NAMALWA (cell line): ENCODE data around the gene GPR132.

ENCODE experiments used
- DNase-seq: peaks from one replicate; pipeline ENCODE4 v3.0.0-alpha.2; 2015; ENCODE audit warnings: low spot score

Gene GPR132

DNA sequence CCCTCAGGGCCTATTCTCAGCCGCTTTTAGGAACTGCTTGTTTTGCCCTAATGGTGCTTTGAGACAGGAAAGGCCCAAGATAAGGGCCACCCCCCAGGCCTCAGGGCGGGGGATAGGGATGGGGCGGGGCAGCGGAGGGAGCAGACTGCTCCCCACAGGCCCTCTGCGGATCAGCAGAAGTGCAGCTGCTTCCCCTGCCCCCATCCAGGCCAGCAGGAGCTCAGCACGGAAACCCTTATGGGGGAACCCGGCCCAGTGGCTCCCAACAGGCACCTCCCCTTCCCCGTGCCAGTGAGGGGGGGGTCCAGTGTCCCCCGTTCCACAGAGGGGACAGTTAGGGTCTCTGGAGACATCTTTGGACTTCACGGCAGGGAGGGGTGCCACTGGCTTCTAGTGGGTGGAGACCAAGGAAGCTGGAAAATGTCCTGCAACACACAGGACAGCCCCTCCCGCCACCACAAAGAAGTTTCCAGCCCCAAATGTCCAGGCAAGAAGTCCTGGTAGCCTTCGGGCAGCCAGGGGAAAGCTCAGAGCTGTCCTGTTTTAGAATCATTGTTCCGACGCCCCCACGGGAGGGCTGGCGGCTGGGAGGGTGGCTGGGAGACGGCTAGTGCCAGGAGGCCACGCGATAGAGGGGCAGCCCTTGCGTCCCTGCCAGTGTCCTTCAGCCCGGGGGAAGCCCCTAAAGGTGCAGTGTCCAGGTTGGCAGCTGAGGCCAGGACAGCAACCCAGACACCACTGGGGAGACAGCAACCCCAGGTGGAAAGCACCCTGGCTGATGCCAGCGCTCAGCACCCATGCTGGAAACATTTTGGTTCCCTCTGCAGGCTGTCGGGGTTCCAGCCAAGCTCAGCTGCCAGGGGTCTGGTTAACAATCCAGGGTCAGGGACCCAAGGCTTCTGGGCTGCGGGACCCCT is 10.4 kb upstream of the GPR132 start:
- DNase-seq = peak; percentile 58

DNA sequence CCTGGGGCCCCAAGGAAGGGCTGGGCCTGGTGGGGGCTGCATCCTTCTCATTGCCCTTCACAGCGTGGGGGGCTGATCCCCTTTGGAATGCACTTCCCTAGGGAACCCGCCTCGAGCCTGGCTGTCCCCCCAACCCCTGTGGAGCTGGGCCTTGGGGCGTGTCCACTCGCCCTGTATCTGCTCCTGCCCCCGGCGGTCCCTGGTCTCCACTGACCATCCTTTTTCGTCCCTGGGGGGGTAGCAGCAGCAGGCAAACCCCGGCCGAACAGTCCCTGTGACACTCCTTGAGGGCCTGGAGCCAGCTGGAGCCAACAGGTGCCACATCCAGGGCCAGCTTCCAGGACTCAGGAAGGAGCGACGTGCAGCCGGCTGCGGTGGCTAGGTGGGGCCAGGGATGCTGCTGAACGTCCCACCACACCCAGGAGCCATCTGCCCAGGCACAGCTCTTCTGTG is 9.4 kb upstream of the GPR132 start:
- no peak for DNase-seq

DNA sequence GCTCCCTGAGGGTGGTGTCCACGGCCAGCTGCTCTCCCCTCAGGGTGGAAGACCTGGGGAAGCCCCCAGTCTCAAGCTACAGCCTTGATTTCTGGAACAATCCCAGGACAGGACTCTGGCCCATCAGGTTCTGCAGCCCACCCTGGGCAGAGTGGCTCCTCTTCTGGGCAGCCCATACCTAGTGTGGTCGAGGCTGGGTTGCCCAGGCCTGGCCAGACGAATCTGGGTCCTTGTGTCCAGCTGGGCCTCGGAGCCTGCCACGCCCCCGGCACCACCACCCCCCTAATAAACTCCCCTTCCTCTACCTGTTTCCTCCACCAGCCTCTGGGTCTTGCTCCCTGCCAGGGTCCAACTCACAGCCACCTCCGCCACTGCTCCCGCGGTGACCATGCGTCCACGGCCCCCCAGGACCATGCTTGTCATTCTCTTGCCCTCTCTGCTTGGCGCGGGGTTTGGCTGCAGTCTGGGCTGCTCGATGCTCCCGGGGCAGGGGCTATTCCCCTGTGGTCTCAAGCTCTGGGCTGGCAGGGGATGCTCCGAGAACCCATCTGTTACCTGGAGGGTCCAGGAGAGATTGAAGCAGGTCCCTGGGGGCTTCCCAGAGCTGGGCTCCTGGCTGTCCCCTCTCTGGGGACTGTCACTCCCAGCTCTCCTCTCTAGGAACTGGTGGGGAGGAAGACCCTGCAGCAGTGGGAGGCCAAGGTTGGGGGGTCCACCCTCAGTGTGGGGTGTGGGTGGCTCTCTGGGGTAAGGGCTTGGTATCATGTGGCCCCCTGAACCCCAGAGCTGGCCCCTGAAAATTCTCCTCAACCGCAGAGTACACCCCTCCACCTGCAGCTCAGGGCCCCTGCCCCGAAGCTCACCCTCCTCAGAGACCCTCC is 8.7 kb upstream of the GPR132 start:
- no peak for DNase-seq

DNA sequence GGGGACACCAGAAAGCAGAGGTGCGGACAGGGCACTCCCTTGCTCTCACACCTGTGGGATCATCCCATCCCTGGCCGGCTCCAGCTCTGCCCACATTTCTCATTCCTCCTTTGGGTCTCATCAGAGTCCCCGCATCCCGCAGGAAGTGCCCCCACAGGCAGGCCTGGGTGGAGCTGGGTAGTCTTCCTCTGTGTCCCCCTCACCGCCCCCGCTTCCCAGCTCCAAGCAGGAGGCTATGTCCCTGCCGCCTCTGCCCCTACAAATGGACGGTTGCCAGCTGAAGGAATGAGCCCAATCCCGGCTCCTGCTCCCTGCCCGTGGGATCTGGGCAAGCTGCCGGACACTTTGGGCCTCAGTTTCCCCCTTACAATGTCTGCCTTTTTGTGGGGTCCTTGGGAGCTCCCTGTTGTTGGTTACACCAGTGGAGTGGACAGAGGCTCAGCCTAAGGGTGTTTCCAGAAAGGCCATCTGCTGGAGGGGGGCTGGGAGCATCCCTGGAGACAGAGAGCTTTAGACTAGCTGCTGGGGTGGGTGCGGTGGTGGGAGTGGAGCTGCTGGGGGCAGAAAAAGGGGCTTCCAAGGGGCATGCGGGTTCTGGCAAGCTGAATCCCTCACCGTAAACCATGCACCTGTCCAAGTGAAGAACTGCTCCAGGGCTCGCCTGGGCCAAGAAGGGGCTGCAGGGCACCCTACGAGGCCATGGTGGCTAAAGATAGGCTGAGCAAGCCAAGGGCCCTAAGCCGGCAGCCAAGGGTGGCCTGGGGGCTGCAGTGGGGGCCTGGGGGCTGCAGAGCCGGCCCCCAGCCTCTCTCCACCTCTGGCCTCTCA is 7.9 kb upstream of the GPR132 start:
- DNase-seq = no peak

DNA sequence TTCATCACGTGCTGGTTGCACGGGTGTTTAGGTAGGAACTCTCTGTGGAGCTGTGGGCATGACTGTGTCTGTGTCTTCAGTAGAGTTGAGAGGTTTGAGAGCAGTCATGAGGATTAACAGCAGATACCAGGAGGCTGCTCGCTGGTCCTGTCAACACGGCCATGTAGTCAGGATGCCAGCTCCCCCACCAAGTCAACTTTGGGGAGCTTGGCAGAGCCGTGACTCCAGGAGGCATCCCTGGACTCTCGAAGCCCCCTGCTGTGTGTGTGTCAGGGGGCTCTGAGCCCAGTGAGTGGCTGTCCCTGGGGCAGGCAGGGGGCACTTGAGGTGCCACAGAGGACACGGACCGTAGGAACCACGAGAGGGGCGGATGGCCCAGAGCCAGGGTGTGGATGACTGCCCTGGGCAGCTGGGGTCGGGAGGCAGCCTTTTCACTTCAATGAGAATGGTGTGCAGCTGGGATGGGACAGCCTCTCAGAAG is 7.2 kb upstream of the GPR132 start:
- DNase-seq = no peak

DNA sequence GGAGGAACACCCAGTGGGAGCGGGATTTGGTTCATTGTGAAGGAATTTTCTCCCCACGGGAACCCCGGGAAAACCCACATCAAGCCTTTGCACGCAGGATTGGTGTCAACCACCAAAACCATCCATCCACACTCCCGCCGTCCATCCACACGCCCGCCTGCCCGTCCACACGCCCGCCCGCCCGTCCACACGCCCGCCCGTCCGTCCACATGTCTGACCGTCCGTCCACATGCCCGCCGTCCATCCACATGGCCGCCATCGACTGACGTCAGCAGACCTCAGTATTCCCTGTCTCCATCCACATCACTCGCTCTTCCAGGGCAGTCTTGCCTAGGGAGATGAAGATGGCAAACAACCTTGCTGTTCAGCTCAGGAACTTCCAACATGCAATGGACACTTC is 6.7 kb upstream of the GPR132 start:
- DNase-seq = no peak

DNA sequence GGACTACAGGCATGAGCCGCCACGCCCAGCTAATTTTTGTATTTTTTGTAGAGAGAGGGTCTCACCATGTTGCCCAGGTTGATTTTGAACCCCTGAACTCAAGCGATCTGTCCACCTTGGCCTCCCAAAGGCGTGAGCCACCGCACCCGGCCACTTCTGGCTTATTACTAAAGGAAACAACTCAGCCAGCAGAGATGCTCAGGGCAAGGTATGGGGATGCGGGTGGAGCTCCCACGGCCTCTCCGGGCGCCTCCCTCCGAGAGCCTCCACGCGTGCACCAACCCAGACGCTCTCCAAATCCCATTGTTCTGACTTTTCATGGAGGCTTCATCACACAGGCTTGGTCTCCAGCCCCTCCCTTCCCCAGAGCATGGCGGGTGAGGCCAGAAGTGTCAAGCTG is 6.1 kb upstream of the GPR132 start:
- no peak for DNase-seq

DNA sequence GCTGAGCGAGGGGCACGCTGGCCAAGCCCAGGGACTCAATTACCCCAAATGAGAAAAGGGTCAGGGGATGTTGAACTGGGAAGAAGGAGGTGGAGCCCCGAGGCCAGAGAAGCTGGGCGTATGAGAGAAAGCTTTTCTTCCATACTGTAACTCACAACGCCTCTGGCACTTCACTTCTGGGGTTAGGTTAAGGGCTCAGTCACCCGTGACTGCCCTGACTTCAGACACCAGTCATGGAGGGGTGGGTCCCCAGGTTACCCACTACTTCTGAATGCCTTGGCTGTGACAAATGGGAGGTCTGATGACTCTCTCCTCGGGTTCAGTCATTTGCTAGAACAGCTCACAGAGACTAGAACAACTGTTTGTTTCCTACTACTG is 5.5 kb upstream of the GPR132 start:
- no peak for DNase-seq

DNA sequence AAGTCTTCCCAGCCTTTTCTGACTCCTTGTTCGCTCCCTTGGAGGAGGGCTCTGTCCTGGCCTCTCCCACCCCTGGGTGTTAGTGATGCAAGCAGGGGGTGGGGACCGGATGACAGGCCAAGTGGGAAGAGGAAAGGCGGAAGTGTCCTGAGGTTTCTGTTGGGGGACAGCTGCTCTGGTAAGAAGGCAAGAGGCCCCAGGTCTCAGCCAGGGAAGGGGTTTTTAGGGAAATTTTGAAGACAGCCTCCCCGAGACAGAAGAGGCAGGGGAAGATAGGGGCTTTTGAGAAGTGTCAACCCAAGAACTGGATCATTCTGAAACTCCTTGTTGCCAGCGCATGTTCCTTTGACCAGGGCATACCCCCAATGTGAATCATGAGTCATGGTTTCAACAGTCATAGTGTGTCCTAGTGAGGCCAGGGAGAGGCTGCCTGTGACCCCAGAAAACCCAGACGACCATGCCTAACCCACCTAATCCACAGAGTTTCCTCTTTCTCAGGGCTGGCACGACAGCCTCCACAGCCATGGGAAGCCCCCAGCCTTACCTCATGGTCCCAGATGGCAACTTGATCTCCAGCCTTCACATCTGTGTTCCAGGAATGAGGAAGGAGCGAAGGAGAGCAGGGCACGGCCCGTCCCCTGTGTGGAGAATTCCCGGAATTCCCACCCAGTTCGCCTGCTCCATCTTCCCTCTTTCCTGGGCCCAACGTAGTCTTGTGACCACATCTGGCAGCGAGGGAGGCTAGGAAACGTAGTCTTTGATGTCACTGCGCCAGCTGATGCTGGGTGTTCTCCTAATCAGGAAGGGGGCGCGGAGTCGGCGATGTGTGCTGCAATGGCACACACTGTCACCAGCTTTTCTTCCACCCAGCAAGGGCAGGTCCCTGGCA is 4.9 kb upstream of the GPR132 start:
- no peak for DNase-seq

DNA sequence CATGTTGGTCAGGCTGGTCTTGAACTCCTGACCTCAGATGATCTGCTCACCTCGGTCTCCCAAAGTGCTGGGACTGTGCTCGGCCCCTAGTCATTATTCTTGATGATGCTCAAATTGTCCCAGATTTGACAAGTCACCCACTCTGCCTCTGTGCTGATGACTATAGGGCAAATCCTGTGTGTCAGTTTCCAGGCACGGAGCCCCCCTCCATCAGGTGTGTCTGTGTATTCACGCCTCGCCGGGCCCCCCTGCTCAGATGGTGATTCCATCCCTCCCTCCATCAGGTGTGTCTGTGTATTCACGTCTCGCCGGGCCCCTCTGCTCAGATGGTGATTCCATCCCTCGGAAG is 4.3 kb upstream of the GPR132 start:
- no peak for DNase-seq

DNA sequence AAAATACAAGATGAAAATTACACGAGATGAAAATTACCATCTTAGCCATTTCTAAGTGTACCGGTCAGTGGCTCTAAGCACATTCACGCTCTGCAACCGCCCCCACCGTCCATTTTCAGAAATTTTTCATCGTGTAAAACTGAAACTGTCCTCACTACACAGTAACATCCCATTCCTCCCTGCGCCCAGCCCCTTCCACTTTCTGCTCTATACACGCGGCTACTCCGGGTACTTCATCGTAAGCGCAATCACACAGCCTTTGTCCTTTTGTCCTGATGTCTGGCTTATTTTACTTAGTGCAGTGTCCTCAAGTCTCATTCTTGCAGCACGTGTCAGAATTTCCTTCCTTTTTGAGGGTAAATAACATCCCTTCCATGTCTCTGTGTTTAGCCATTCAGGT is 3.6 kb upstream of the GPR132 start:
- no peak for DNase-seq

DNA sequence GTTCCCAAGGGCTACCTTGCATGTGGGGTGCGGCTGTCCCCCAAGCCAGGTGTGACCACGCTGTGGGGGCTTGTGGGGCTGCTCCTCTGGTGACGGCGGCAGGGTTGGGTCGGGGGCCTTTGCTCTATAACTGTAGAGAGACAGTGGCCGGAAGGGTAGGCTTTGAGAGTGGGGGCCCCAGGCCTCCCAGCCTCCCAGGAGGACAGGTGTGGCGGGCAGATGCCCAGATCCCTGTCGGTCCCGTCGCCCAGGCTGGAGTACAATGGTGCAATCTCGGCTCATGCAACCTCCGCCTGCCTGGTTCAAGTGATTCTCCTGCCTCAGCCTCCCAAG is 2.7 kb upstream of the GPR132 start:
- DNase-seq = no peak

DNA sequence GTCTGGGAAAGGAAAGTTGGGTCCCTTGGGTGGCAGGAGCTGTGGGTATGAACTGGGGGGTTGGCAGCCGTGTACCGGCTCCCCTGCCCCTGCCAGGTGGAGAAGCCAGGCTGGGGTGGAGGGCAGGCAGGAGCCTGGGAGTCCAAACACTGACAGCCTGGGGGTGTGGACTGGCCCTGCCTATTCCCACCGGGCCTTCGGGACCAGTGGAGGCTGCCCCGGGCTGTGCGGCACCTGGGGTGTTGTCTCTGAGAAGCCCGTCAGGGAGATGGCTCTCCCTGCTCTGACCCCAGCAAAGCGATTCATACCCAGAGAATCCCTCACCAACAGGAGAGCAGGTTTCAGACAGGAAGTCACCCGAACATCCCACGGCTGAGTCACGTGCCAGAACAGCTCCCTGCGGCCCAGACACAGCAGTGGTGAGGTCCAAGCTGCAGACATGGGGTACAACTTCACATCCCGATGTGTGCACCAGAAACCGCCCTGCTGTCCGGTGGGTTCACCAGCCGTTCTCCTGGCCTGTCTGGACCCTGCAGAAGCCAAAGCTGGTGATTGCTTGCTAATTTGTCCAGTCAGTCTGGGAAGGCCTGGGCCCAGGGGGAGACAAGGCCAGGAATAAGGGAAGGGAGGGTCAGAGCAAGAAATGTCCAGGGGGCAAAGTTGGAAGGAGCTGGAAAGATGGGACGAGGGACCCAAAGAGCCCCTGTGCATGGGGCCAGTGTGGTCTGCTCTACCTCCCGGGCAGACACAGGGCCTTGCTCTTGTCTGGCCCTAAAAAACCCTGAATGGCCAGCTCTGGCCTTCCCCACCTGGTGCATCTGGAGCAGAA is 2.1 kb upstream of the GPR132 start:
- no peak for DNase-seq

DNA sequence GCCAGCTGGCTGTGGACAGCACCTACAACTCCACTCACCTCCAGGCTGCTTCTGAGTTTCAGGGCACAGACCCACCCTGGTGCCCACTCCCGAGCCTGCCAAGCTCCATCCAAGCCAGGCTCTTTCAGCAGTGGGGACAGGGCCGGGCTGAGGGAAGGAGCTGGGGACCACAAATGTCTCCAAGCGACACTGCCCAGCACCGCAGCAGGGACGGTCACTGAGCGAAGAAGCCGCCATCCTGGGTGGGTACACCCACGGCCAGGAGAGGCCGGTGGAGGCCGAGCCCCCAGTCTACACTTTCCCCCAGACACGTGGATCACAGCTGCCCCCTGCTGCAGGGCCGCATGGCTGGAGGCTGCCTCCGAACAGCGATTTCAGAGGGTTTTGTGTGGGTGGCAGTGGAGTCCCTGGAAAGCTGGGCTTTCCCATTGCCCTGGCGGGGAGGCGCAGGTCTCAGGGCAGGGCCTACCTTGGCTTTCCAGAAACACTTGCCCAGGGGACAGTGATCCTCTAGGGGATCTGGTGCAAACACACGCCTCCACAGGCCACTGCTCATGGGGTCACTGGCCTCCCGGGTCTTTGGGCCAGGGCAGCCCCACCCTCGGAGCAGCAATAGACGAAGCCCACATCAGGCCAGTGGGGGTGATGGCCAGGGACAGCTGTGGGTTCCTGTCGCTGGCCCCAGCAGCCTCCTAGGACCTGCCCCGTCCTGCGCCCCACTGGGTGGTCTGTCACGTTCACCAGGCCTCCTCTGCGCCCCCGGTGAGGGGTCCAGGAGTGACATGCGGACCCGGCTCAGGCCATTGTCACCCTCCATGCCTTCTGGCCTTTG is 1.2 kb upstream of the GPR132 start:
- no peak for DNase-seq

DNA sequence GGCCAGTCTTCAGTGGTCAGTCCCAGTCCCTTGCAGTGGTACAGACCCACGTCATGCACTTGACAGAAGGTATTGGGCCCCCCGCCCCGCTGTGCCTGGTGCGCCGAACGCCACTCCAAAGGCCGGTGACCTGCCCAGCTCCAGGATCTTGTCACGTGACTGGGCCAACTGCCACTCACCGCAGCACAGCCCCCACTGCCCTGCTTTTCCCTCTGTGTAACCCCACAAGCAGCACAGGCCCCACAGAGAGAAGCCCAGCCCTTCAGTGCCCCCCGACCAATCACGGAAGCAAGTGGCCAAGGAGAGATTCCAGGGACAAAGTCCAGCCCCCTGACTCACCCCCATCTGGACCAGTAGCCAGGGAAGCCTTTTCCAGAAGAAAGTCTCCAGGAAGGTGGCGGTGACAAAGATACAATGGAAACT is 498 bp downstream of the GPR132 start:
- no peak for DNase-seq

DNA sequence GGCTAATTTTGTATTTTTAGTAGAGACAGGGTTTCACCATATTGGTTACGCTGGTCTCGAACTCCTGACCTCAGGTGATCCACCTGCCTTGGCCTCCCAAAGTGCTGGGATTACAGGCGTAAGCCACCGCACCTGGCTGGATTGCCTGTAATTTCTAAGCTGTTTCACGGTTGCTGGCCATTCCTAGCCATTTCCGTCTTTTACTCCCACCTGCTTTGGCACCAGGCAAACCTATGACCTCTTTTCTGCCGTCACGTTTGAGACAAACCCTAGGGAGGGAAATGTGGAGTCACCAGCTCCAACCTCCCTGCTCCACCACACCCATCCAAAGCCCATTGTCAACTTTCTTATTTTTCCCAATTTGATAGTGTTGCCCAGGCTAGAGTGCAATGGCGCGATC is 1.2 kb downstream of the GPR132 start:
- no peak for DNase-seq

DNA sequence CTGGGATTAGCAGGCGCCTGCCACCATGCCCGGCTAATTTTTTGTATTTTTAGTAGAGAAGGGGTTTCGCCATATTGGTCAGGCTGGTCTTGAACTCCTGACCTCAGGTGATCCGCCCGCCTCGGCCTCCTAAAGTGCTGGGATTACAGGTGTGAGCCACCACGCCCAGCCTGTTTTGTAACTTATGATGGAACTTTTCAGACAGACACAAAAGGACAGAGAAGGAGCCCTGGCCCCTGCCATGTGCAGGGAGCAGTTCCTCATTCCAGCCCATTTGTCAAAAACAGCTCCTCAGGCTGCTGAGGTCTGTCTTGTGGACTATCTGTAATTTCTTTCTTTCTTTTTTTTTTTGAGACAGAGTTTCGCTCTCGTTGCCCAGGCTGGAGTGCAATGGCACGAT is 1.7 kb downstream of the GPR132 start:
- peak; percentile 58 for DNase-seq

DNA sequence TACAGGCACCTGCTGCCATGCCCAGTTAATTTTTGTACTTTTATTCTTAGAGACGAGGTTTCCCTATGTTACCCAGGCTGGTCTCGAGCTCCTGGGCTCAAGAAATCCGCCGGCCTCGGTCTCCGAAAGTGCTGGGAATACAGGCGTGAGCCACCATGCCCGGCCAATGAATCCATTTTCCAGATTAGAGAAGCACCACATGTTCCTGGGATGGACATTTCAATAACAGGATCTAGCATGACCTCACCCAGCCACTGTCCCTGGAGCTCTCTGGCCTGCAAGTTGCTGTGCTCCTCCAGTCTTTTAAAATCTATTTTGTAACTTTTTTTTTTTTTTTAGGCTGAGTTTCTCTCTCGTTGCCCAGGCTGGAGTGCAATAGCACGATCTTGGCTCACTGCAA is 2.2 kb downstream of the GPR132 start:
- DNase-seq = no peak

DNA sequence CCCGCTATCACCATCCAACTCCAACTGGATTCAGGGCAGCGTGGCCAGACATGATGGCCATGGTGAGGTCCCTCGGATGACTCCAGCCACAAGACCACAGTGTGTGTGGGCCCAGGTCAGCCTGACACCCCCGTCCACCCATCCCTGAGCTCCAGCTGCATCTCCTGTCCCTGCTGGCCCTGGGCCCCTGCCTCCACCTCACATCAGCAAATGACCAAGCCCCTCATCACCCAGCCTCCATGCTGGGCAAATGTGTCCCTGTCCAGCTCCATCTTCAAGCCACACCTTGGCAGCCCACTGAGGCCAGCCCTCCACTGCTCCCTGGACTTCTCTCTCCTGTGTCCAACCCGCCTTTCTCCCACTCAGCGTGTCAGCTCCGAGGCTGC is 3.2 kb downstream of the GPR132 start:
- no peak for DNase-seq
